Left renal pelvis (tissue), 4 donors: Measurements from ENCODE around the gene ZSWIM6. TPM values are rescaled to one million over a fixed set of nuclear protein-coding genes. Genes with fewer than 3 reads are reported as not detected.

ENCODE experiments used
- DNase-seq, 4 donors: peaks; one replicate each; pipeline ENCODE4 v3.0.0-alpha.2; 2013; ENCODE audit warnings: low read depth in 4 of 4, low spot score in 3 of 4
- polyA plus RNA-seq, 4 donors: library from polyadenylated mRNA; unstranded; fragments of 120-200 nt; gene quantifications; one replicate each; pipeline ENCODE4 v1.2.1, GENCODE V29; 2013; ENCODE audit not compliant: insufficient read length in 4 of 4

ZSWIM6 gene
- polyA plus RNA-seq, 4 donors = 17.9 to 33.0 (median 29.1) TPM

DNA sequence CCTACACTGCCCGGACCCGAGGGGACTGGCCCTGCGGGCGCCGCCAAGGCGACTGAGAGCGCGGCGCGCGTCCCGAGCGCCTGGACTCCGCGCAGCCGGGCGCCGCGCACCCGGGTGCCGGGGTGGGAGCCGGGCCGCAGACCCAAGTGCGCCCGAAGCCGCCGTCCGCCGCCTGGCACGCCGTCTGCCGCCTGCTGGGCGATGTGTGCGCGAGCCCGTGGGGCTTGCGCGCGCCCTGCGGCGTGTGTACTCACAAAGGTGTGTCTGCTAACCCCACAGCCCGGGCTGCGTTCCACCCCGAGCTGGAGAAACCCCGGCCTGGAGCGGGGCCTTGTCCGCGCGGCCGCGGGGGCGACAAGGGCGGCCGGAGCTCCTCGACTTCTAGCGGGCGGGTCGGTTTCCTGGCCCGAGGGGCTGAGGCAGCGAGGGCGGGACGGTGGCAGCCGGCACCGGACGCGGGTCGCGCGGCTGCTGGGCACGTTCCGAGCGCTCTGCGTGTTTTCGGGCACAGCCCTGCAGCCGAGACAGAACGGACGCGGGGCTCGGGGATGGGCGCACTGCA lies 1.1 kb upstream of the ZSWIM6 start:
- no peak for DNase-seq

GRCh38 chr5:61332358-61332749 lies 296 bp downstream of the ZSWIM6 start:
- DNase-seq = no peak

DNA sequence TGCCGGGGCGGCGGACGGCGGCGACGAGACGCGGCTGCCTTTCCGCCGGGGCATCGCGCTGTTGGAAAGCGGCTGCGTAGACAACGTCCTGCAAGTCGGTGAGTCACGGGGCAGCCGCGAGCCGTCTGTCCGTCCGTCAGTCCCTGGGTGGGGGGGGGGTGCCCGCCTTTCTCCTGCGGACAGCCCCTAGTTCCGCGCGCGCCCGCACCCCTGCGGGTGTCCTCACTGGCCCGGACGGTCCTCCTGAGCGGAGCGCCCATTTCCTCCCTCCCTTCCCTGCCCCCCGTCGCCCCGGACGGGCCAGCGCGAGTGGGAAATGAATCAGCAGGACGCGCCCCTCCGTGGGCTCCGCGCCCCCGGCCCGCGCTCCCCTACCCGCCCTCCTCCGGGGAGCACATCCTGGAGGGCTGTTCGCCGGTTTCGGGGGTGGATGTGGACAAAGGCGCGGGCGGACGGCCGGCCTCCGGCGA lies 828 bp downstream of the ZSWIM6 start:
- no peak for DNase-seq

GRCh38 chr5:61333321-61333953 lies 1.4 kb downstream of the ZSWIM6 start:
- no peak for DNase-seq

GRCh38 chr5:61333954-61334867 lies 2.2 kb downstream of the ZSWIM6 start:
- DNase-seq = no peak

DNA sequence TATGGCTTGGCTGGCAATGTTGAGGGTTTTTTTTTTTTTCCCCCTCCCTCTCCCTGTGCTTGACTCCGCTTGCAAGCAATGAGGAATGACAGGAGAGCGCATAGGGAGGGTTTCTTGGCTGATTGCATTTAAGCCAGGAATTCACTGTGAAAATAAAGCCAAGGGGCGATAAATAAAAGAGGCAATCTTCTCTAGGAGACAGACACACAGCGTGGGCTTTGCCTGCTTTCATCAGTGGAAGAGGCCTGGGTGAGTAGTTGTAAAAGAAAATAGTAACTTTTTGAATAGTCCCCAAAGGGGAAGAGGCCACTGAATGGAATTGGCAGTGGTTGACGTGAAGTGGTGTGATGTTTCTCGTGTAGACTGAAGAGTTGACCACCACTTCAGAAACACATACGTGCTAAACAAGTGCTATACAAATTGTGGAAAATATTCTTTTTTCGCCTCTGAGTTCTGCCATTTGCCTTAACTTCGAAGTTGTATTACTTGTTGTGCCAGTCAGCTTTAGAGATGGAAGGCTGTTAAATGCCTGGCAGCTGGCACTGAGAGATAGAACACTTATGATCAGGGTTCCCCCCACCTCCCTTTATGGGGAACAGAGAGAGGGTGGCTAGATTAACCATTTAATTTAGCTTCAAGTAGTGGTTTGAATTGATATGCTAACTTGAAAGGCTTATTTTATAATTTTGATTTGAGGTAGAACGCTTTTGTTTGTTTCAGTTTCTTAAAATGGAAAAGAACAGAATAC lies 3.0 kb downstream of the ZSWIM6 start:
- DNase-seq = peak in 1 of 4 donors; percentile 80

- DNase-seq = no peak
These were observed 7.7 kb downstream of the ZSWIM6 start for GRCh38 chr5:61339764-61340163.

- DNase-seq = no peak
These were observed 8.8 kb downstream of the ZSWIM6 start for GRCh38 chr5:61340775-61341361.

DNA sequence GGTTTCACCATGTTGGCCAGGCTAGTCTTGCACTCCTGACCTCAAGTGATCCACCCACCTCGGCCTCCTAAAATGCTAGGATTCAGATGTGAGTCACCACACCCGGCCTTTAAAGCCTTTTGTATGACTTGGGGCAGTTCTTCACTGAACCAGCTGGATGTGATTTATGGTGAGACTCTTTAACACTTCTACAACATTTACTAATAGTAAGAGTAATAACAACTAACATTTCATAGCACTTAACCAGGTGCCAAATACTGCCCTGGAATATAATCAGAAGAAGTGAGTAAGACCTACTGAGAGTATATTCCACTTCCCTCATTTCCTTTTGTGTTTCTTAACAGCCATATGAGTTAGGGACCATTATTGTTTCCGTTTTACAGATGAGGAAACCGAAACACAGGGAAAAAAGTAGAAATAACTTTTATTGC lies 10.0 kb downstream of the ZSWIM6 start:
- DNase-seq = no peak

DNA sequence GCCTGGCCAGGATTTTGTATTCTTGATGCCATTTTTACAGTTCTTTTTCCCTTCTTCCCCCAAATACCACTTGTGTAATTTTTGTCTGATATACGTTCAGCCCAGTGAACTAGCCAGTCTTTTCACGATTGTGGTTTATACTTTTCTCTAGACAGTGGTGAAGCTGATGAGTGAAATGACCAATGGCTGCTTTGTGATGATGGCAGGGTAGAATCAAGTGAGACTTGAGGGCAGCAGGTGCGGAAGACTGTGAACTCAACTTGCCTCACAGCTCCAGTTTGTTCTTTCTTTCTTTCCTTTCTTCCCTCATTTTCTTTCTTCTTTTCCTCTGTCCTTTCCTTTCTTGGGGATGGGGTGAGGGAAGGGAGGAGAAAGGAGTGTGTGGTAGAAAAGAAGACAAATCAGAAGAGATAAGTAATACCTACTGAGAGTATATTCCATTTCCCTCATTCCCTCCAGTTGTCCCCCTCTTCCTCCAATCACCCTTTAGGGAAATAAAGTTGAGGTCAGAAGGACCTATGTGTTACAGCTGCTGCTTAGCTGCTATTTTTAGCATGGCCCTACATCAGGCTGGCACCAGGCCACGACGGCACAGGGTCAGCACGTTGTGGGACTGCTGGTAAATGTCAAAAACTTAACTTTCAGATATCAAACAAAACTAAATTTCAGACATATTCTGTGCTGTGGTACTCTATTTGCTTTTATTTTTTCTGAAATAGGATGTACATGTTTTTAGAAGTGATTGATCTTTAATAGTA lies 12.3 kb downstream of the ZSWIM6 start:
- no peak for DNase-seq

DNA sequence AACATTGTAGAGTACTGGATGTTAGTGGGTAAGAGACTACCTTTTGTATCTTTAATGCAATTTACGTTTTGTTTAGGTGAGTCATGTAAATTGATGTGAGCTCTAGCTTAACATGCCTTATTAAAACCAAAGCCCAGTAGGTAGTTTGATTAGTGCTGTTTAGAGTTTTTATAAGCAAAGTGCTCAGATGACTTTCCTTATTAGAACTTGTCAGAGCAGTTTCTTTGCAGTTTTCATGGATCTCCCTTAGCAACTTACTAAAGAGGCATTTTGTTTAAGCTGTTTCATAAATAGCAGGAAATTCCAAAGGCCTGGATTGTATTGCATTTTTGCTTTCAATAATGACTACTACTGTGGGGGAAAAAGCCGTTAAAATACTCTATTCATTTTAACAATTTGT lies 14.5 kb downstream of the ZSWIM6 start:
- no peak for DNase-seq

DNA sequence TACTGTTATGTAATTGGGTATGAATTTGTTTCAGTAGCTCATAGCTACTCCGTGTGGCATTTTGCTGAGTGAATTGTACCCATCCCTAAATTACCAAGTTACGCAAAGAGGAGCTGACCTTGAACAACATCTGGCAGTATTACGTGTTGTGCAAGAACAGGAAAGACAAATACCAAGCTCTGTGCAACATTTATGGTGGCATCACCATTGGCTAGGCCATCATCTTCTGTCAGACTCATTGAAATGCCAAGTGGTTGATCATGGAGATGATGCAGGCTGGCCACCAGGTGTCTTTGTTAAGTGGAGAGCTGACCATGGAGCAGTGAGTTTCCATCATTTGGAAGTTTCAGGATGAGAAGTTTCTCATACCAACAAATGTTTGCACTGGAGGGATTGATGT lies 15.0 kb downstream of the ZSWIM6 start:
- DNase-seq = no peak

DNA sequence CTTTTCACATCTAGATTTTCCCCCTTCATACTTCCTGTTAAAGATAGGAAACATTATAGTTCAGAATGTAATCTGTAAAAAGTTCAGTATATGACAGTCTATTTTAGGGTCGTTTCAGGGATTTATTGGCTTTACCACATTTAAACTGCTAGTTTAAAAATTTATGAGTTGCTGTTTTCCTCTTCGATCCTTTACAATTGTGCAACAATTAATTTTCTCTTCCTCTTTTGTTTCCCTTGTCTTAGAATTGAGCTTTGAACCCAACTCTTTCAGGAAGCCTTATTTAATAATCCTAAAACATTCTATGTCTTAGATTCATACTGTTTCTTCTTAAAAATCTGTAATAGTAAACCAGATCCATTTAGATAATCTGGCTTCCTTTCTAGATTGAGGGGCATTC lies 16.4 kb downstream of the ZSWIM6 start:
- DNase-seq = no peak

DNA sequence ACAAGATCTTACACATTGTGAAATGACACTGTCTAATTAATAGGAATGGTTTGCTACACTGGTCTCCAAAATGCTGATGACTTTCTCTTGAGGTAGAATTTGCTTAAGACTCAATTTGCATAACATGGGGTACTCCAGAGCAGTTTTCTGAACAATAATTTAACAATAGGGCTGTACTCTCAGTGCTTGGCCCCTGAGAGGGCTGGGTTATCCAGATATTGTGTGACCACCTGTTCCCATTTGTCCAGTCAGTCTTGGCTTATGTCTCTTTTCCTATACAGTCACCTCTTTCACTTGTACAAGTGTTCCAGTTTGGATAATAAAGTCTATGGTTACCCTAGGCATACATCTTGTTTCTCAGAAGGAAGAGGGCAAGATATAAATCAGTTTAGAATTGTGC lies 17.9 kb downstream of the ZSWIM6 start:
- no peak for DNase-seq

GRCh38 chr5:61350535-61350934 lies 18.5 kb downstream of the ZSWIM6 start:
- no peak for DNase-seq

DNA sequence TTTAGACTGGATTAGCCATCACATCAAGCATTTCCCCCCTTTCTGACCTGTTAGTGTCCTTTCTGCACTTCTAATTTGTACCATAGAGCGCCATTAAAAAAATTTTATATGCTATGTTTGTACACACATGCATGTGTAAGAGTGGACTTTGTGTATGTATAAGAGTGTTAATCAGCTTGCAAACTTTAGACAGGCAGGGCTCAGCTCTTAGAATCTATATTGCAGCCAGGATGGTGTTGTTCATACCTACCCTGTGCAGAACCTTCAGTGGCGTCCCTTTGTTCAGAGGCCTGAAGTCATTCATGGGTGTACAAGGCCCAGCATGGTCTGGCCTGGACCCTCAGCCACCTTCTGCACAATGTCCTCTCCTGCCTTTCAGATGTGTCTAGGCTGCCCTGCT lies 19.7 kb downstream of the ZSWIM6 start:
- DNase-seq = no peak

DNA sequence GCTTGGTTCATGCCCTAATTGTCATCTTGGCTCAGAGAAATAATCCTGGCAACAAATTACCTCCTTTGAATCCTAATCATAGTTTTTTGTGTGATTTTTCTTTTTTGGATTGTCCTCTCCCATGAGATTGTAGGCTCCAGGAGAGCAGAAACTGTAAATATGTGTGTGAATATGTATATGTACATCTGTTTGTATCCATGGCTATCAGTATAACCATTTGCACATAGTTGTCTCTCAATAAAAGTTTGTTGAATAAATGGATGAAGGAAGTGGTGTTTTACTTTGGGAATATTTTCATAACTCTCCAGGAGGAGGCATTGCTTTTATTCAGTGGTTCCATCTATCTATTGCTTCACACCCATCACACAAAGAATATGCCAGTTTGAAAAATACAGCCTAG lies 20.1 kb downstream of the ZSWIM6 start:
- no peak for DNase-seq

DNA sequence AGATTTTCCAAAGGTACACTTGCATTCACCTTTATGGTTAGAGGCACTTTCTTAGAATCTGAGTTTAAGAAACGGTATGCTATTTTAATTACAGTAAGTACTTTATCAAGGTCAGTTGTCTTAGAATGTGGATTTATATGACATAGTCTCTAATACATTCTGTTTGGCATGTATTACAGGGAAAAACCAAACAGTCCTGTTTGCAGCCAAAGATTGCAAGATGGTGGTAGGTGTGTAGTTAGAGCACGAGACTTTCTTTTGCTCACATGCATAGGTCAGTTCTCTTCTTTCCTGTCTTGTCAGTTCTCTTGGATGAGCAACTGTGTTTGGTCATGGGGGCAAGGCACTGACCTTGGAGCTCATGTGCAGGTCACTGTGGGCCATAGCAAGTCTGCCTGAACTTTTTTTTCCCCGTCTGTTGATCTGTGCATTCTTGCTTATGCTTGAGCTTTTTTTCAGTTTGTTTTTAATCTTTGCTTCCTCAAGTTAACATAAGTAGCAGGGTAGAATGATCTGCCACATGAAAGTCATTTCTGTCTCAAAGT lies 20.6 kb downstream of the ZSWIM6 start:
- no peak for DNase-seq

- DNase-seq = no peak
These were observed 21.2 kb downstream of the ZSWIM6 start for GRCh38 chr5:61353293-61353692.

GRCh38 chr5:61354199-61354598 lies 22.1 kb downstream of the ZSWIM6 start:
- DNase-seq = no peak
